Inferior parietal cortex (tissue), 1 donor: ENCODE measurements around the gene ANGPTL4.
"Not testable (repeated sequence)": the region's sequence is repeated elsewhere in the genome, so short reads cannot be mapped to it uniquely, and the experiment has no call there.

Source experiments
- DNase-seq: peaks from one replicate; pipeline ENCODE4 v3.0.0-alpha.2; 2016; ENCODE audit errors: extremely low spot score

Gene ANGPTL4

DNA sequence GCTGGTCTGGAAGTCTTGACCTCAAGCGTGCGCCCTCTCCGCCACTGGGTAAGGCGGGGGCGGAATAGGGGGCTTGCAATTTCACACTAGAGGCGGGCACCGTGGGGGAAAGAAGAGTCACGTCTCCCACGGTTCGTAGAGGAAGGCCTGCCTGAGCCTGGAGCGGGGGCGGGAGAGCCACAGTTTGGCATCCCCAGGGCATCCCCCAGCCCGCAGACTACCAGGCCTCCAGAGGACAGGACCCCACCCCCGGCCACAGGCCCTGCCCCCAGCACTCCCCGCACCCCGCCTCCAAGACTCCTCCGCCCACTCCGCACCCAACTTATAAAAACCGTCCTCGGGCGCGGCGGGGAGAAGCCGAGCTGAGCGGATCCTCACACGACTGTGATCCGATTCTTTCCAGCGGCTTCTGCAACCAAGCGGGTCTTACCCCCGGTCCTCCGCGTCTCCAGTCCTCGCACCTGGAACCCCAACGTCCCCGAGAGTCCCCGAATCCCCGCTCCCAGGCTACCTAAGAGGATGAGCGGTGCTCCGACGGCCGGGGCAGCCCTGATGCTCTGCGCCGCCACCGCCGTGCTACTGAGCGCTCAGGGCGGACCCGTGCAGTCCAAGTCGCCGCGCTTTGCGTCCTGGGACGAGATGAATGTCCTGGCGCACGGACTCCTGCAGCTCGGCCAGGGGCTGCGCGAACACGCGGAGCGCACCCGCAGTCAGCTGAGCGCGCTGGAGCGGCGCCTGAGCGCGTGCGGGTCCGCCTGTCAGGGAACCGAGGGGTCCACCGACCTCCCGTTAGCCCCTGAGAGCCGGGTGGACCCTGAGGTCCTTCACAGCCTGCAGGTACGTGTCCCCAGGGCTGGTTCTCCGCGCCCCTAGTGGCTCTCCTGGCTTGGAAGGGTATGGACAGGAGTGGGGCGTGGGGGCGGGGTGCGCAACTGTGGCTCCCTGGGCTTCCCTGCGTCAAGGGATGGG is at the start of gene ANGPTL4:
ANGPTL4 (plus strand) TSS at position 353 of the 969 bp plus-strand sequence; CDS start at position 520, 167 bp downstream.
- no peak for DNase-seq

DNA sequence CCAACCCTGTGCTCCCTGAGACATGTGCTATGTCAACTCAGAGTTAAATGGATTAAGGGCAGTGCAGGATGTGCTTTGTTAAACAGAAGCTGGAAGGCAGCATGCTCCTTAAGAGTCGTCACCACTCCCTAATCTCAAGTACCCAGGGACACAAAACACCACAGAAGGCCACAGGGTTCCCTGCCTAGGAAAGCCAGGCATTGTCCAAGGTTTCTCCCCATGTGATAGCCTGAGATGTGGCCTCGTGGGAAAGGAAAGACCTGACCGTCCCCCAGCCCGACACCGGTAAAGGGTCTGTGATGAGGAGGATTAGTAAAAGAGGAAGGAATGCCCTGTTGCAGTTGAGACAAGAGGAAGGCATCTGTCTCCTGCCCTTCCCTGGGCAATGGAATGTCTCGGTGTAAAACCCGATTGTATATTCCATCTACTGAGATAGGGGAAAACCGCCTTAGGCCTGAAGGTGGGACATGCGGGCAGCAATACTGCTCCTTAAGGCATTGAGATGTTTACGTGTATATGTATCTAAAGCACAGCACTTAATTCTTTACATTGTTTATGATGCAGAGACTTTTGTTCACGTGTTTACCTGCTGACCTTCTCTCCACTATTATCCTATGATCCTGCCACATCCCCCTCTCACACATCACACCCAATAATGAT is 48.8 kb upstream of the ANGPTL4 start:
- not testable (repeated sequence) for DNase-seq

- DNase-seq, result no peak
These were observed 47.4 kb upstream of the ANGPTL4 start for GRCh38 chr19:8316351-8317125.

- DNase-seq, result not testable (repeated sequence)
These were observed 45.1 kb upstream of the ANGPTL4 start for GRCh38 chr19:8318835-8319234.

GRCh38 chr19:8319807-8320520 is 44.0 kb upstream of the ANGPTL4 start:
- DNase-seq, result no peak

- DNase-seq, result no peak
These were observed 43.3 kb upstream of the ANGPTL4 start for GRCh38 chr19:8320564-8321066.

DNA sequence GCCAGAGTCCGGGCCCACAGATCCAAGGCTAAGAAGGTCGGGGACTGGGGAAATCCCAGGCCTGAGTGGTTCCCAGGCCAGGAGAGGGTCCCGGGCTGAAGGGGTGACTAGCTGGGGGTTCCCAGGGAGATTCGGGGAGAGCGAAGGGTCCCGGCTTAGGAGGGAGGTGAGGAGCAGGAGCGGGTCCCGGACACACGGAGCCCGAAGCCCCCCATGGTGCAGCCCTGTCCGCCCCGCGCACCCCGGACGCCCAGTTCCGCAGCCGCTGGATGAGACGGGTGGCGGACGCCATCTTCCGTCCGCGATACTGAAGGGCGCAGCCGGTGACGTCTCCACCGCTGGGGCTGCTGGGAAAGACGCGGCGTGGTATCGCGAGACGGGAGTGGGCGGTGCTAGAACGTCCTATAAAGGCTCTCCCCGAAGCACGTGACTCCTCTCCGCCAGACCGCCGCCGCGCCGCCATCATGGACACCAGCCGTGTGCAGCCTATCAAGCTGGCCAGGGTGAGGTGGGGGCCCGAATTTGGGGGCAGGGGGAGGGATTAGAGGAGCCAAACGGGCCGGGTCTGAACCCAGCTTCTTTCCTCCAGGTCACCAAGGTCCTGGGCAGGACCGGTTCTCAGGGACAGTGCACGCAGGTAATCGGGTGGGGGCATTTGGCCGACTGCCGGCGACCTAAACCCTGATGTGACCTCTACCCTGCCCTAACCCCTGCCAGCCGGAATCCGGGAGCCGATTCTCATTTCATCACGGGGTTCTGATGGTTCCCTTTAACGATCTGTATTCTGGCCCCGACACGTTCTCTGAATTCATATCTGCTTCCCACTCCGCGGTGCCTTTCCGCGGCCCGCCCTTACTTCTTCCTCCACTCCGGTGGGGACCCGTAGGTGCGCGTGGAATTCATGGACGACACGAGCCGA is 42.6 kb upstream of the ANGPTL4 start, which contains the start of the genes NDUFA7 and RPS28:
NDUFA7 (minus strand) TSS at position 309 of the 919 bp plus-strand sequence; CDS start at position 292, 17 bp downstream.
RPS28 (plus strand) TSS at position 430 of the 919 bp plus-strand sequence; CDS start at position 465, 35 bp downstream.
- DNase-seq, result peak; percentile 96

- DNase-seq, result no peak
These were observed 41.8 kb upstream of the ANGPTL4 start for GRCh38 chr19:8321986-8322637.

DNA sequence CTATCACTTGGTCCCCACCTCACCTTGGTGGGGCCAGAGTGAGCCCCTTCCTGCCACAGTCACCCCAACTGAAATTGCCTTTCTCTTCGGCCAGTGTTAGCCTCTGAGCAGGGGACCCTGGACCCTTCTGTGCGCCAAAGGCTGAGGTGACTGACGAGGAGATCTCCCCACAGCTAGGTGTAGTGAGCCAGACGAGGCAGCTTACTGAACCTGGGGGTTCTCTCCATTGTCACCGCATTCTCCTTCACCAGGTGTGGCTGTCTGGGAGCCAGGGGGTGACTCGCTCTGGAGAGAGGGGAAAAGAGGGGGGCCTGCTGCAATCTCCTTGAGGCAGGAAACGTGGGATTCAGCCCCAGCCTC is 41.3 kb upstream of the ANGPTL4 start:
- DNase-seq, result no peak

DNA sequence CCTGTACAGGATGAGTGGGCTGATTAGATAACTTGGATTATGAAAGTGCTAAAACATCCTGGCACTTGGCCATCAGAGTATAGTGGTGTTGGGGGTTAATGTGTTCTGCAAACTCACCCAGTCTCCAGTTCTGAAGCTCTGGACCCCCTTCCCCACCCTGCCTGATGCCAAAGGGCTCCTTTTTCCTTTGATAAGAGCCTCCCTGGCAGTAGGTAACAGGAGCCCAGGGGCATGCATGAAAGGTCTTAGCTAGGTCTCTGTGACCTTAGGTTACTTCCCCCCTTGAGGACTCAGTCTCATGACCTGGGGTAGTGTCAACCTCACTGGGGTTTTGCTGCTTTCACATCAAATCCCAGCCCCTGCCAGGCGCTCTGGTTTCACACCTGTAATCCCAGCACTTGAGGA is 40.2 kb upstream of the ANGPTL4 start:
- DNase-seq, result no peak

- no peak for DNase-seq
These were observed 39.5 kb upstream of the ANGPTL4 start for GRCh38 chr19:8324186-8325050.

- no peak for DNase-seq
These were observed 38.5 kb upstream of the ANGPTL4 start for GRCh38 chr19:8325454-8325853.

DNA sequence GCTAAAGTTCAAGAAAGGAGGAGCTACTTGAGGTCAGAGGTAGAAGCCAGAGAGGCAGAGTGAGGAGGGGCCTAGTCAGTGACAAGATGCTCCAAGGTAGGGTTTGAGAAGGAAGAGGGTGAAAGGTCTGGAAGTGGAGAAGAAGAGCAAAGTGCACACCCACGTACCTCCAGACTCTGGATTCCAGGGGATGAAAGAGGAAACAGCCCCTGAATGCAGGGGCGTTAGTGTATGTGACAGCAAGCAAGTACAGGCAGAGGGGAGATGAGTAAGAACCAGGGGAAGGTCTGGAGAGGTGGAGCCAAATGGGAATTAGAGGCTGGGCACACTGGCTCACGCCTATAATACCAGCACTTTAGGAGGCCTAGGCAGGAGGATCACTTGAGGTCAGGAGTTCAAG is 34.0 kb upstream of the ANGPTL4 start:
- DNase-seq, result no peak

GRCh38 chr19:8331263-8331845 is 32.6 kb upstream of the ANGPTL4 start:
- DNase-seq, result no peak

DNA sequence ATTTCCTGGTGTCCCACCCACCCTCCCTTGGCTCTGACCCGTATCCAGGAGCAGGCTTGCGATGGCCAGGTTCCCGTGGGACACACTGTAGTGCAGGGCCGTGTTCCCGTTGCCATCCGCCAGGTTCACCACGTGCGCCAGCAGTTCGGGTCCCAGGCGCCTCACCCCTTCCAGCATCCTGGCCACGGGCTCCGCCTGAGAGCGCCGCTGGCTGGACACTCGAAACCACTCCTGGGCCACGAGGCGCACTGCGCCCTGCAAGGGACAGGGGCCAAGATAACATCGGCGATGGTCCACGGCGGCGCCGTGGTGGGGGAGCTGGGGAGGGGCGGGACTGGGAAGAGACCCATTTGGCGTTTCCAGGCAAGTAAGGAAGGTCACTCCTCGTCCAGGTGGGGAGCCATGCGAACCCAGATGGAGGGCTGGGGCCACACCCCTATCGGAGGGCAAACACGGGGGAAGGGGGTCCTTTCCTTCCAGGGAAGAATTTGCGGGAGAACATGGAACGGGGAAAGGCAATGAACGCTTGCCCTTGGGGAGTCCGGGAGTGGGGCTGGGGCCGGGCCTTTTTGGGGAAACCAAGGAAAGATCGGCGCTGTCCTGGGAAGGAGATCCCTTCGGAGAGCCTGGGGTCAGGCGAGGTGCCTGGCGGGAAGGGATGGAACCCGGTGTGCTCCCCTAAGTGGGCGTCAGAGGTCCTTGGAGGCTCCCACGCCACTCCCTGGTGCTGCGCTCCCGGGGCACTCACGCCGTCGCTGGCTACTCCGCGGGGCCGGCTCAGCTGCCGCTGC is 30.8 kb upstream of the ANGPTL4 start:
- no peak for DNase-seq

GRCh38 chr19:8333767-8334457 is 30.0 kb upstream of the ANGPTL4 start:
- DNase-seq, result no peak
